IPS-11a (cell line): Measurements from ENCODE around the gene LCLAT1.
"Not testable (repeated sequence)": the region's sequence is repeated elsewhere in the genome, so short reads cannot be mapped to it uniquely, and the experiment has no call there.

ENCODE experiments used
- H3K4me3 ChIP-seq: one replicate; pipeline ENCODE4 v1.5.1; 2013; ENCODE audit warnings: low read depth, low read length, control low read depth

LCLAT1 gene

DNA sequence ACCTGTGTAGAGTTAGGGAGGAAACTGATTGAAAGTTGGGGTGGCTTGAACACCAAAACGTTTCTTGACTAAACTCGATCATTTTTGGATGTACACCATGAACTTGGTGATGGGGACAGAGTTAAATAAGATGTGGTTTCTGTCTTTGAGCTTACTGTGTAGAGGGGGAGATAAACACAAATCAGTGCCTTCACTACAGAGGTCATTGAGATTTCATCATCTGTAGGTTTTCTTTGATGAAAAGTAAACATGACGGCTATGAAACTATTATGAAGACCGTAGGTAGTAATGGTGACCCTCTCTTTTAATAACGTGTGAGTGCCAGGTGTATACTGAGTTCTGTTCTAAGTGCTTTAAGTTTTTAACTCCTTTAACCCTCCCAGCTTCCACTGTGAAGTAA, 6.5 kb downstream of the LCLAT1 start:
- no peak overlapping the region for H3K4me3 ChIP-seq

- no peak overlapping the region for H3K4me3 ChIP-seq
Measured at GRCh38 chr2:30454571-30454970, 7.5 kb downstream of the LCLAT1 start.

DNA sequence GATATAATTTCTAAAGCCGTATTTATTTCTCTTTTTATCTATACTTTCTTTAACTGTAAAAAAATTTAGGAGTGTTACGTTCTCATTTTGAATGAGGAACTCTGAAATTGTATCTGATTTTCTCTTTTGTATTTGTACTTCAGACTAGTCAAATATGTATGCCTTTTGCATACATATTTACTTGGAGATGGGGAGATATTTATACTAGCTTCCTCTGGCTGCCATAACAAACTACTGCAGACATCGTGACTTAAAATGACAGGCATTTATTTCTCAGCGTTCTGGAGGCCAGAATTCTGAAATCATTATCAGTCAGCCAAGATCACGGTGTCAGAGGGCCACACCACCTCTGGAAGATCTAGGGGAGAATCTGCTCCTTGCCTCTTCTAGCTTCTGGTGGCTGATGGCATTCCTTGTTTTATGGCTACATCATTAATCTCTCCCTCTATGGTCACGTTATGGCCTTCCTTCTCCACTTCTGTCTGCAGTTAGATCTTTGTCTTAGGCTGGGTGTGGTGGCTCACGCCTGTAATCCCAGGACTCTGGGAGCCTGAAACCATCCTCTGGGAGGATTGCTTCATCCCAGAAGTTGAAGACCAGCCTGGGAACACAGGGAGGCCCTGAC, 8.2 kb downstream of the LCLAT1 start:
- H3K4me3 ChIP-seq, result no peak overlapping the region

DNA sequence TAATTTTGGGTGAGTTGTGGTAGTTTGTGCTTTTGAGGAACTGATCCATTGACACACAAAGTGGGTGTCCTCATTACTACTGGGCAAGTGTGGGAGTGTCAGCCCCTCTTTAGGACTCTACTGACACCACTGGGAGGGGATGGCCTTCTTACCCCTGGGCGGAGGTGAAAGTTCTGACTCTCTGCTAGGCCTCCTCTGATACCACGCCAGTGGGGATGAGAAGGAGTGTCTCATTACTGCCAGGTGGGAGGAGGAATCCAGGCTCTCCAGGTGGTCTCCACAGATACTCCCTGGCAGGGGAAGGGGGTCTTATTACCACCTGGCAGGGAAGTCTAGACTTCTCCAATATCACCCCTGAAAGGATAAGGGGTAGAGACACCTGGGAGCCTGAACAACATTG, 9.1 kb downstream of the LCLAT1 start:
- H3K4me3 ChIP-seq, result no peak overlapping the region

DNA sequence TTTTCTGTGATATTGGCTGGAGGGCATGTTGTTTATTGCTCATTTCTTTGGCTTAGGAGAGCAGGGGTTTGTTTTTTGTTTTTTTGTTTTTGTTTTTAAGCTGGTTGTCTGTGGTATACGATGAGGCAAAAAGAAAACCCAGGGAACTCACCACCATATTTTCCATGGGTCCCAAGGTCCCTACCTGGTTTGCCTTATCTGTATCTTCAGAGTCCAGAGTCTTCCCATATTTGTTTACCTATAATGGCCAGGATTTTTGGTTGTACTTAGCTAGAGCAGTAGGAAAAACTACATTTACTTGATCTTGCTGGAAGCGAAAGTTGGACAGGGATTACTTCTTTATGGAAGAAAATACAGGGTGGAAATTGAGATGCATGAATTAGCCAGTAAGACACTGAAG, 9.5 kb downstream of the LCLAT1 start:
- H3K4me3 ChIP-seq, result no peak overlapping the region

DNA sequence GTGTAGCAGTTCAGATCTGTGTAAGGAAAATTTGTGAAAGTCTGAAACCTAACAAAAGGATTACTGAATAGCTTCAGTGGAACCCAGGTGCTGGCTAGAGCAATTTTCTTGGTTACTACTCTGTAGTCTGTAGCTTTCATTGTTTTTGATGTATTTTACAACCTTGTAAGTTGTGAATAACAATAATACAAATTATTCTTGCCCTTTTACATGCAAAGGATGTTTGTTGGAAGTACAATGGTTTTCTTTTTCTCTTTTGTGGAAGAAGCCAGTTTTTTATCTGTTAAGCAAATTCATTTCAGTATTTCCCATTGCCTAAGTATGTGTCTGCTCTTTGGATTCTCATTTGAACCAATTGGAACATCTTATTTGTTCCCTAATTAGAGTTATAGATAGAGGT, 10.2 kb downstream of the LCLAT1 start:
- no peak overlapping the region for H3K4me3 ChIP-seq

DNA sequence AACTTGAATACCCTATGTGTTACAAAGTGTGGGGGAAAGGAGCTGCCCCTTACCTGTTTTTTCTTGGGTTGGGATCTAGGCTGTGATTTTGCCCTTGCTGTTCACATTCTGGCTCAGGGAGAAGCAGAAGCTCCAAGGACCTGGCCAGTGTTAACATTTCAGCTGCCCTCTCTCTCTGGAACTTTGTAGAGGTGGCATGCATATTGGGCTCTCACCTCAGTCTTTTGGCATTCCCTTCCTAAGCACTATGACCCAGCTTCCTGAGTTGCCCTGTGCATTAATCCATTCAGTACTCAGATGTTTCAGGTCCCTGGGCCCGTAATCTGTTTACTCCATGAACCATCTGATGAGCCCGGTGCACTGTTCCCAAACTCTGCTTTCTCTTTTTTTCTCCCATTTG, 12.1 kb downstream of the LCLAT1 start:
- H3K4me3 ChIP-seq, result no peak overlapping the region

DNA sequence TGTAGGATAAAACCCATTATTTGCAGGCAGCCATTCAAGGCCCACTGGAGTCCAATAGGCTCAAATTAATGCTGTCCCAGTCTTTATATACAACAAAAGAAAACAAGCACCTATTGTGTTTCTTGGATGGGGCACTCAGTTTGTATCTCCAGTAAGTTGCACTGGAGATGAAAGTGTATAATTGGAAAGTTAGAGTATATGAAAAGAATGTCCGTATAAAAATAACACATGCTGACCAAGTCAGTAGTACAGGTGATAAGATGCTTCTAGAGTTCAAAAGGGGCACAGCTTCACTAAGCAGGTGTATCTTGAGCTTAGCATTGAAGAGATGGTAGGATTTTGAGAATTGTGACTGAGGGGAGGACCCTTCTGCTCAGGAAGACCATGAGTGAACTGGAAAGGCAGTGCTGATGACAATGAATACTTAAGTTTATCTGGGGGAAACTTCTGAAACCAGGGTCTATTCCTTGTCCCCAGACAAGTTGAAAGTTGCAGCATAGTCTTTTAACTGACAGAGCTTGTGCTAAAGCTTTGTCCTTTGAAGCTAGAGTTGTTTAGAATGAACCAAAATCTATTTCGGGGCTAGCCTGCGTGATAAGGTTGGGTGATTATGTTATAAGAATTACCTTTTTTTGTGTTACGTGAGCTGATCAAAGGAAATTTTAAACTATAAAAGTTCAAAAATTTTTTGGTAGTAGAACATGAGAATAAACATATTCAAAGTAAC, 15.2 kb downstream of the LCLAT1 start:
- no peak overlapping the region for H3K4me3 ChIP-seq

- H3K4me3 ChIP-seq, result no peak overlapping the region
Measured at GRCh38 chr2:30463535-30463934, 16.5 kb downstream of the LCLAT1 start.

- no peak overlapping the region for H3K4me3 ChIP-seq
Measured at GRCh38 chr2:30464544-30465170, 17.6 kb downstream of the LCLAT1 start.

DNA sequence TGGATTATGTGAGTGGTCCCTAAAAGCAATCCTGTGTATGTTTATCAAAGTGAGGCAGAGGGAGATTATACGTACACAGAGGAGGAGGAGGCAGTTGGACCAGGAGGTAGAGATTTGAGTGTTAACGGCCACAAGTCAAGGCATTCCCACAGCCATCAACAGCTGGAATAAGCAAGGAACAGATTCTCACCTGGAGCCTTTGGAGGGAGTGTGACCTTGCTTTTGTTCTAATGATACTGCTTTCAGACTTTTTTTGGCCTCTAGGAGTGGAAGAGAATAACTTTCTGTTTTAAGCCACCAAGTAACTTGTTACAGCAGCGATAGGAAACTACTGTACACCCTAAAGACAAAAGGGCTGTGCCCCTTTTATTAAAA, 18.1 kb downstream of the LCLAT1 start:
- H3K4me3 ChIP-seq, result no peak overlapping the region

GRCh38 chr2:30466216-30466615, 19.2 kb downstream of the LCLAT1 start:
- no peak overlapping the region for H3K4me3 ChIP-seq

DNA sequence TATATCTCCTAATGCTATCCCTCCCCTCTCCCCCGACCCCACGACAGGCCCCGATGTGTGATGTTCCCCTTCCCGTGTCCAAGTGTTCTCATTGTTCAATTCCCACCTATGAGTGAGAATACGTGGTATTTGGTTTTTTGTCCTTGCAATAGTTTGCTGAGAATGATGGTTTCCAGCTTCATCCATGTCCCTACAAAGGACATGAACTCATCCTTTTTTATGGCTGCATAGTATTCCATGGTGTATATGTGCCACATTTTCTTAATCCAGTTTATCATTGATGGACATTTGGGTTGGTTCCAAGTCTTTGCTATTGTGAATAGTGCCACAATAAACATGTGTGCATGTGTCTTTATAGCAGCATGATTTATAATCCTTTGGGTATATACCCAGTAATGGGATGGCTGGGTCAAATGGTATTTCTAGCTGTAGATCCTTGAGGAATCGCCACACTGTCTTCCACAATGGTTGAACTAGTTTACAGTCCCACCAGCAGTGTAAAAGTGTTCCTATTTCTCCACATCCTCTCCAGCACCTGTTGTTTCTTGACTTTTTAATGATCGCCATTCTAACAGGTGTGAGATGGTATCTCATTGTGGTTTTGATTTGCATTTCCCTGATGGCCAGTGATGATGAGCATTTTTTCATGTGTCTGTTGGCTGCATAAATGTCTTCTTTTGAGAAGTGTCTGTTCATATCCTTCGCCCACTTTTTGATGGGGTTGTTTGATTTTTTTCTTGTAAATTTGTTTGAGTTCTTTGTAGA, 20.2 kb downstream of the LCLAT1 start:
- H3K4me3 ChIP-seq, result not testable (repeated sequence)

DNA sequence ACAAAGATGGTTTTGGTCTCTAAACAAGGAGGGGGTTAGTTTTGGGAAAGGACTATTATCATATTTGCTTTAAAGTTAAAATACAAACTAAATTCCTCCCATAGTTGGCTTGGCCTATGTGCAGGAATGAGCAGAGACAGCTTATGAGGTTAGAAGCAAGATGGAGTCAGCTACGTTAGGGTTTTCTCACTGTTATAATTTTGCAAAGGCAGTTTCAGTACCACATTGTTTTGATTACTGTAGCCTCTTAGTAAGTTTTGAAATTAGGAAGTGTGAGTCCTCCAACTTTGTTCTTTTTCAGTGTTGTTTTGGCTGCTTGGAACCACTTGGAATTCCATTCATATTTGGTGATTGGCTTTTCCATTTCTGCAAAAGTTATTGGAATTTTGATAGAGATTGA, 23.4 kb downstream of the LCLAT1 start:
- no peak overlapping the region for H3K4me3 ChIP-seq

DNA sequence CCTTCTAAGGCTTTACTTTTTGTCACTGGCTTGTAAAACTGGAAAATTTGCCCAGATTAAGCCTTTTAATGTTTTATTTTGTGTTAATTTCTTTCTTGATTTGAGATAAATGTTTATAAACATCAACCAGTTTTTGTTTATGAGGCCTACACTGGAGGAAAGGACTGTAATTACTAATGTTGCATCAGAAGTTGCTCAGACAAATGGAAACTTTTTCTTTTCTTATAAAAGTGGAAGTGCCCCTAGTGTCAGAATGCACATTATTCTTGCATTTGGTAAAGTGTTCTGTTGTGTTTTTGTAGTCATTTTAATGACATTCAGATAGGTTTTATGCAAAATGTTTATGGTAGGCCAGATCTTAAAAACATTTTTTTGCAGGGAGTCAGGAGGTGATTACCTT, 25.3 kb downstream of the LCLAT1 start:
- no peak overlapping the region for H3K4me3 ChIP-seq

GRCh38 chr2:30475542-30475941, 28.5 kb downstream of the LCLAT1 start:
- no peak overlapping the region for H3K4me3 ChIP-seq

DNA sequence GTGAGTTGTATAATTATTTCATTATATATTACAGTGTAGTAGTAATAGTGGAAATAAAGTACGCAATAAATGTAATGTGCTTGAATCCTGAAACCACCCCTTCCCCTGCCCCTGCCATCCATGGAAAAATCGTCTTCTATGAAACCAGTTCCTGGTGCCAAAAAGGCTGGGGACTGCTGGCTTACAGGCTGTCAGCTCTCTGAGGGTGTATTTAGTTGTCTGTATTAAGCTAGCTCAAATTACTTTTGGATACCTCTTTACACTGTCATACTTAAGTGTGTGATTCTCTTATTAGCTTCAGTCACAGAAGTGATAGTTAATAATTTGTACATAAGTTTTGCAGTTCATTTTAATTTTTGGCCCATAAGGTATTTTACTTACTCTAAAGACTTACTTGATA, 29.6 kb downstream of the LCLAT1 start:
- H3K4me3 ChIP-seq, result no peak overlapping the region

DNA sequence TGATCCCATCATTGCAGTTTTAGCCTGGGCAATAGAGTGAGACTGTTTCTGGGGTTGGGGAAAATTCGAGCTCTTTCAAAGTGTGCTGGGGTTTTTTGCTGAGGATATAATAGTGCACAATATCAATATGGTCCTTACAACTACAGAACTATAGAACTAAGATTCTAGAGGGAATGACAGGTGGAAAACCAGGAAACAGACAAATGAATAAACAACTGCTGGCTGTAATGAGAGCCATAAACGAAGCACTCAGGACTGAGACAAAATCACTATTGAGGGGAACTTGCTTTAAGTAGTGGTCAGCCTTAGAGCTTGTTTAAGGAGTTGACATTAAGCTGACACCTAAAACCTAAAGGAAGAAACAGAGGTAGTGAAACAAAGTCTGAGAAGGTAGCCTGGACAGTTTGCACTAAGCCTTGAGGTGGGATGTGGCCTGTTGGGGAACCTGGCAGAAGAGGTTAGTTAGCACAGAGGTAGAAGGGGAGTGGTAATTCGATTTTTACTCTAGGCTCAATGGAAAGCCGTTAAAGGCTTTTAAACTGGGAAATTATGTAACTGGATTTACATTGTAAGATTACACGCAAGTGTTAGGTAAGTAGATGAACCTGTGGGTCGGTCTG, 33.8 kb downstream of the LCLAT1 start:
- H3K4me3 ChIP-seq, result no peak overlapping the region

DNA sequence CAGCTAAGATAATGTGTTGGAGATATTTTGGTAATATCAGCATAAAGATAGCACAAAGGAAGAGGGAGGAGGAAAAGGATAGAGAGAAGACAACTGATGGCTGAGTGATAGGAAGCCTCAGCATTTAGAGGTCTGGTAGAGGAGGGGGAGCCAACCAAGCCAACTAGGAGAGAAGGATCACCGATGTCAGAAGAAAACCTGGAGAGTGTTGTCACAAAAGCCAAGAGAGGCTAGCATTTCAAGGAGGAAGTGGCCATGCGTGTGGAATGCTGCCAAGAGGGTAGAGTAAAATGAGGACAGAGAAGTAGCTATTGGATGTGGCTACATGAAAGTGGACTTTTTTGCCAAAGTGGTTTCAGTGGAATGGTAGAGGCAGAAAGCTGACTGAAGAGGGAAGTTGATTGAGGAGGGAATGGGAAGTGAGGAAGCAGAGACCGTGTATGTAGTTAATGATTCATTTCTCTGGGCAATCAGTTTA, 34.3 kb downstream of the LCLAT1 start:
- no peak overlapping the region for H3K4me3 ChIP-seq

GRCh38 chr2:30482011-30482410, 35.0 kb downstream of the LCLAT1 start:
- no peak overlapping the region for H3K4me3 ChIP-seq

DNA sequence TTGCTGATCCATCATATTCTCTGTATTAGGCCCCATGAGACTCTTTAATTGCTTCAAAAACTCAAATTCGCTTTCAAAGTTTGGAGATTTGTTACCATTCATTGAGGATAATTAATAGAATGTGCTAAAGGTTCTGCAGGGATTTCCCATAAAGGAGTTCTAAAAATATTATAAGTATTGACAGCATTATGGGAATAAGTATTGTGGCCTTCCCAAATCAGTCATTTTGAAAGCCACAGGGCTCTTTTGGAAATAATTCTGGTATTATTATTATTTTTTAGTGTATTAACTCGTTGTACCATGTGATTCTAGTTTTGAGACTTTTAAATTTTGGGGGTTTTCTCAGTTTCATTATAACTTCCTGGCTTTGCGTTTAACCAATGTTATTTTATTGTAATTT, 37.1 kb downstream of the LCLAT1 start:
- H3K4me3 ChIP-seq, result no peak overlapping the region
